Endometrial microvascular endothelial cells (primary cell): Measurements from ENCODE around the gene SLAMF6. TPM values are rescaled to one million over a fixed set of nuclear protein-coding genes. Genes with fewer than 3 reads are reported as not detected.

Experiments
- in situ Hi-C: cut with HindIII; loops from 2 replicates; pipeline ENCODE4 v1.10.0; 2017; ENCODE audit warnings: low sequenced_read_pairs, low pct_unique_long_range_greater_than_20kb; ENCODE audit errors: inconsistent ontology term
- total RNA-seq: library from RNA; depleted of rRNA; stranded (reverse); fragments of >200 nt; gene quantifications from one replicate; pipeline ENCODE4 v1.2.3, GENCODE V29; 2015; ENCODE audit errors: inconsistent ontology term

The SLAMF6 gene
- total RNA-seq, 1 donor from 2014 or later, result not detected

DNA sequence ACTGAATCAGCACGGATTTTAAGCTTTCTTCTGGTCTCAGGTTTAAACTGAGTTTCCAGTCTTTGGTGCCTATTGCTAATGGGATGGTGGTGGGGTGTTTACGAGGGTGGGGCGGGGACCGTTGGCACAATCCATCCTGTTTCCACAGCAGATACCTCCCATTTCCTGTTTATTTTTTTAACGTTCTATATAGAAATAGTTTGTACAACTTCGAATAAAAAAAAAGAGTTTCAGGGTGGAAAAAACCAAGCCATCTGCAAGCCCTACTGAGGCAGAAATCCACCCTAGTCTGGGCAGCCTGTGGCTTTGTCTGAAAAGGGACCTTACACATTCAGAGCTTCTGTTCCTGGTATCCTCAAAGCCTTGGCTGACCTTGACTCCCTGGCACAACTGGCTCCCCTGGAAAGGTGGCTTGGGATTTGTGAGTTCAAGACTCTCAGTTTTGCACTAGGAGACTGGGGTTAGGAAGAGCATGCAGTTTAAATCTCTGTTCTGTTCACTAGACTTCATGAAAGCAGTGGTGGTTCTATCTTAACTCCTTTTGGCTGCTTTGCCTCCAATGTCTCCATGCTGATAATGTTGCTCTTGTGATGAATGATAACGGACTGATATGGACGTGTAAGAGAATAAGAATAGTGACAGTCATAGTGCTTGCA is 76.0 kb downstream of the SLAMF6 start:
- in situ Hi-C loops, result no loop called here

DNA sequence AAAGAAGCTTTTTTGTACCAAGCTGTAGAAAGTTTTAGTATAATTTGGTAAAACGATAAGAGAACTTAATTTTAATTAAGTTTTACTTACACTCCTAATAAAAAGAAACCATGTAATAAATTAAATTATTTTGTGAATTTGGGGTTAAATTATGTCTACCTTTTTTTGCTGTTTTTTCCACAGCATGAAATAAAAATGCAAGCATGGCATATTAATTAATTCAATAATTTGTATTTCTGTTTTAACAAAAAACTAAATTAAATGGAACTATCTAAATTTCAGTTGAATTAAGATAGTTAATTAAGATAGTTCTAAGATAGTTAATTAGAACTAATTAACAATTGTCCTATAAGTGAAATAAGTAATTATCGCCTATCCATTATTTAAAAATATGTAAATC is 83.3 kb downstream of the SLAMF6 start:
- in situ Hi-C loops, result no loop called here

DNA sequence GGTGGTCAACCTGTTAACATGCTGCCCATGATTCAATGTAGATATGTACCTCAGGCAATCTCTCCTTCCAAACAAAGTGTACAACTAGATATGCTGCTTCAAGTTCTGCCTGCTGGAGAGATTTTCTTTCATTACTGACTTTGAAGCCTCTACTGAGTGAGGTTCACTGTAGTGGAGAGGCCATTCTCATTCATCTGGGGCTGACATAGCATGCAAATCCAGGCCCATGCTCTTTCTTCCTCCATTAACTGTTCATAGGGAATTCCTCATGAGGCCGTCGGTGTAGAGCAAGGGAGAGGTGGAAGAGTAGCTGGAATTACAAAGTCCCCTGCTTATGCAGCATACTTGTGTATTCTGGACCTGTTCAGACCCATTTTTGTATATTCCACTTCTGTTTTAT is 84.1 kb downstream of the SLAMF6 start:
- in situ Hi-C loops, result no loop called here

DNA sequence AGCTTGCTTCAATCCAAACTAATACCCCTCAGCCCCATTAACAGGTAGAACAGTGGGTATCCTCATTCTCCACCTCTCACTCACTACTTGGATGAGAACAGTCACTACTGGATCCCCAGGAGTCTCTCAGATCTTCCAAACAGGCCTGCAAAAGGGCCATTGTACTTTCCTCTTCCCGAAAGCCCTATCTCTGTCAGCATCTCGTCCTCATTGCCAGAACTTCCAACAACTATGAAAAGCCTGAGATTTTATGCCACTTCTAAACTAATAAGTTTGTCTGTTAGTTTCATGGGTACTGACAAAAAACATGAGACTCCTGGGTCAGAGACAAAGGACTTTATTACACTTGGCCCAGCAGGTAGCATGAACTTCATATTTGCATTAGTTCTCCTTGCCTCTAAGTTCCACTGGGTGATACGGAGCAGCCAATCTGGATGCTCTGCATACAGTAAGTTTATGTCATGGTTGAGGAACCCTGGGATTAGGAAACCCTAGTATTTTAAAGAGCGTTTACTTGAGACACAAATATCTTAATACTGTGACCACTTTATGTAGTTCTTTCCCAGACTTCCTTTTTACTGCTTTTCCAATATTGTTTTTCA is 84.6 kb downstream of the SLAMF6 start:
- in situ Hi-C loops, result no loop called here

DNA sequence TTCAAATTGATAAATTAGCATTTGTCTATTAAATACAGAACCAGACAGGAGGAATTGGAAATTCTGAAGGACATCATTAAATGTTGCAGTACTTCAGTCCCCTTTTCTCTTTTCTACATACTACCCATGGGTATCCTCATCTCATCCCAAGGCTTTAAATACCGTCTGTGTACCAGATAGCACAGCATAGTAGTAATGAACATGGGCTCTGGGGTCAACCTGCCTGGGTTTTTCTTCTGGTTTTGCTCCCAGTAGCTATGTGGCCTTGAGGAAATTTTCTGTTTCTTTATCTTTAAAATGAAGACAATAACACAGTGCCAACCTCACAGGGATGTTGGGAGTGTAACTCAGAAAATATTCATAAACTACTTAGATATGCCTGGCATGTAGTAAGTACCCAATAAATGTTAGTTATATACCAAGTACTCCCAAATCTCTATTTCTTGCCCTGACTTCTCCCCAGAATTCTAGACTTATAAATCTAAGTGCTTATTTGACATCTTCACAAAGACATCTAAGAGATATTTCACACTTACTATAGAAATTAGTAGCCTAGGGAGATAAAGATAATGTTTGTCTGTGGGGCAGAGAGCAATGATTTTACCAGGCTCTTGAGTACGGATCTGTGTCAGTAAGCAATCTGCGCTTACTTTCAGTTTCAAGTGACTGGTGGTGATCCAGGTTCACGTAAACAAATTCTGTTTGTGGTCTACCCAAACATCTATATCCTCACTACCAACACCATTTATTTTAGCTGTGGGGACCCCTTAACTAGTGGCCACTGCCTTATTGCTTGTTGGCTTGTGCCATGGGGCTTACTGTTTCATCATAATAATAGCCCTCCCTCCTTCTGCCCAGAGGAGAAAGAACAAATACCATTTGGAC is 85.4 kb downstream of the SLAMF6 start:
- in situ Hi-C loops, result no loop called here

DNA sequence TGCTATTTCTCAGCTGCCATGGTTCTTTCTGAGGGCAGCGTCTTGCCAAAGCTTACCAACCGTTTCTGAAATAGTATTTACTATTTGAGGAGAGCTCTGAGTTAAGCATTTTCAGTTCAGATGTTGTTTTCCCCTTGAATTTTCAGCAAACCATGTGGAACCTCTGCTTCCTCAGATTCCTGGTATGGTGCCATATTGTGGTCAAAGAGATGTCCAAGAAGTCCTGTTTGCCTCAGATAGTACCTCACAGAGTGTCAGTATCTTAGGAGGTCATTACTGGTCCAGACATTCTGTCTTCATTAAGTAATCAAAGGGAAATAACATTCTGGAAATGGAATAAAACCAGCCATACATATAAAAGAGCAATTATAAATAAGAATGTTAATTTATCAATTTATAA is 86.1 kb downstream of the SLAMF6 start:
- in situ Hi-C loops, result no loop called here

Other genes starting within 250 kb of the SLAMF6 start
- gene PEX19, start 238.1 kb downstream of the SLAMF6 start, total RNA-seq, result 75.4 TPM
- gene COPA, start 180.0 kb downstream of the SLAMF6 start, total RNA-seq, result 163 TPM
- gene NCSTN, start 179.9 kb downstream of the SLAMF6 start, total RNA-seq, result 105 TPM
- gene NHLH1, start 156.2 kb downstream of the SLAMF6 start, total RNA-seq, result not detected
- gene VANGL2, start 122.7 kb downstream of the SLAMF6 start, total RNA-seq, result not detected
- not detected for gene CD84, start 56.2 kb upstream of the SLAMF6 start, total RNA-seq
- gene SLAMF1, start 123.8 kb upstream of the SLAMF6 start, total RNA-seq, result not detected
- gene CD48, start 188.6 kb upstream of the SLAMF6 start, total RNA-seq, result not detected
- not detected for gene SLAMF7, start 216.0 kb upstream of the SLAMF6 start, total RNA-seq